DMS79 (cell line): ENCODE measurements around the gene CRHR2.
A peak's percentile ranks its signal among the peaks of the same experiment; 100 is the strongest.

Experiments used
- DNase-seq: peaks from one replicate; lab custom pipeline; 2025; lab: John Stamatoyannopoulos, UW

Gene CRHR2

DNA sequence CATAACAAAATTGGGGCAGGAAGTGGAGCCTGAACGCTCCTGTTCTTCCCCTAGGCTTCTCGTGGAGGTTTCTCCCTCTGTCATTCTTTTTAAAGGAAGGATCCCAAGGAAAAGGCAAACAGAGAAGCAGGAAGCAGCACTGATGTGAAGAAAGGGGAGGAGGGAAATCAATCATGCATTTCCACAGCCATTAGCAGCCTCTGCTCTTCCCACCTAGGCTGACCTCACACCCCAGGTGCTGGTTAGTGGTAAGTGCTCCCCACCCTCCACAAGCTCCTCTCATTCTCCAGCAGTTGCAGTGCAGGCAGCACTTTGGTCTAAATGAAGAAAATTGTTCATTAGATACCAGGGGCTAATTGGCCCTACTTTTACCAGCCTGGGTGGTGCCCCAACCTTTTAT lies 2.6 kb downstream of the CRHR2 start:
- DNase-seq, result no peak

DNA sequence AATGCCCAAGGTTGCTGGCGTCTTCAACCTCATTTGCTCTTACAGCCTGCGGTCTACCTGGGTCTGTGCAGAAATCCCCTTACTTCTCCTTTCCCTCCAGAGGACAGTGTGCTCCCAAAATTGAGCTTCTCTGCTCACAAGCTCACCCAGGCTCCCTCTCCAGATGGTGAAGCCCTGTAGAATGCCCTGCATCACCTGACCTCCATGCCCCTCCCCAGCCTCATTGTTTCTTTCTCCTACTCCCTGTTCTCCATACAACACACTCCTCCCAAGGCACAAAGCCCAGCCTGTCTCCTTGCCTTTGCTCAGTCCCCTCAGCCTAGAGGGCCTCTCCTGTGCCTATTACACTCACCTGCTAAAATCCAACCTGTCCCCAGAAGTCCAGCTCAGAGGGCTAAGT lies 3.5 kb downstream of the CRHR2 start:
- DNase-seq, result no peak

DNA sequence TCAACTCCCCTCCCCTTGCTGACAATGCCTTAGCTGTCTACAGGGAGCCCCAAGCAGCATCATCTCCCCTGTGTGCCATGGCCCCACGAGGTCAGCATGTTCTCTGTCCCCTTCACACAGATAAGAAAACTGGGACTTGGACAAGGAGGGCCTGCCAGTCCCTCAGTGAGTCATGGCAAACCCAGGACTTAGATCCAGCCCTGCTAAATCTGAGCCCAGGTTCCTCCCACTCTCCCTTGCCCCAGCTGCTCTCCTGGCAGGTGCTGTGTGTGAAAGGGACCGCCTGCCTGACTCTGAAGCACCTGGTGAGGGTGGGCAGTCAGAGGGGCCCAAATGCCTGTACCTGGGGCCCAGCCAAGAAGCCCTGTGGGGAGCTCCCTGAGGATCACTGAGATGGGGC lies 7.4 kb downstream of the CRHR2 start:
- DNase-seq, result no peak

DNA sequence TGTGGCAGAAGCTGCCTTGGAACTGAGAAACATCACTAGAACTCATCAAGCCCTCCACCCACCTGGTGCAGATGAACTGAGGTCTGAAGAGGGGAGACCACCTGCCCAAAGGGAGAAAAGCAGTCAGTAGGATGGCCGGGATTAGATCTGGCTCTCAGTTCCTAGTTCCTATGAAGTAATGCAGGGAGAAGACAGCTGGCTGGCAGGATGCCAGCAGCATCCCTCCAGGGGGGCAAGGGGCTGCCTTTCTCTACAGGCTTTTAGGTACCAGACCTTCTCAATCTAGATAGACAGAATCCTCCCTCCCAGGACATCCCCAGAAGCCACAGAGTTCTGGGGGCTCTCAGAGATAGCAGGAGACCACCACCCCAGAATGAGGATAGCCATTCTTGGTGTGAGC lies 7.8 kb downstream of the CRHR2 start:
- DNase-seq, result no peak

DNA sequence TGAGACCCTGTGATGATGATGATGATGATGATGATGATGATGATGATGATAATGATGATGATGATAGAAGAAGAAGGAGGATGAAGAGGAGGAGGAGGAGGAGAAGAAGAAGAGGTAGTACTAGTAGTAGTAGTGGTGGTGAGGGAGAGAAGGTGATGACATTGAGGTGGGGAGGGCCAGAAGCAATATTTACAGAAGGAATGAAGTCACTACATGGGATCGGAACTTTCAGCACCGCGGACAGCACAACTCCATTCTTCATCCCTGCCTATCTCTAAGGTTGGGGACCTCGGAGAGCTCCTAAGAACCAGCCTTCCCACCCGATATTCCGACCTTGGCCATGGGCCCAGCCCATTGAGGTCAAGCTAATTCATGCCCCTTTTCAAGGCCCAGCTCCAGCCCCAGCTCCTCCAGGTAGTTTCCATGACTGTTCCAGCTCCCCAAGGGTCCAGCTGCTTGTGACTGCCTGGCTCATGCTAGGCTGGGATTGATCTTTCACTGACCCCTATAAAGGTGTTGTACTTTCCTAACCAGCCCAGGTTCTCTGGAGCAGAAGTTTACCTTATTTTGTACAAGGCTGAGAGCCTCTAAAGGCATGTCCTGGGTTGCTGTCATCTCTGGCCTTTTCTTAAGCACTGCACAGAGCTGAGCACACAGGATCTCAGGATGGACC lies 10.3 kb downstream of the CRHR2 start:
- no peak for DNase-seq

DNA sequence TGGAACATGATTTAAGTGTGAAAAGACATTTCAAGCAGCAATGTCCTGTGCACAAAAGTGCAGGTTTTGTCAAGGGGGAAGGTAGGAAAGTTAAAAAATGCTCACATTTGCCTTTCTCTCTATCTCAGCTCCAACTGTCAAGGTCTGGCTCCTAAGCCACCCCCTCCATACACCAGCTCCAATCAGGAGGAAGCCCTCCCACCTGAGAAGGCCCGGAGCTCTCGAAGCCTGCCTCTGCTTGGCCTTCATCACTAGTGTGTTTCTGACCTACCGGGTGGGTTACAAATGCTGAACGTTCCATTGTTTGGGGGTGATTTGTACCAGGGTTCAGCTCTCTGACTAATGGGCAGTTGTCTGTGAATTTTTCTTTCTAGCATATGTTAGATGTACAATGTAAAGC lies 14.2 kb downstream of the CRHR2 start:
- no peak for DNase-seq

DNA sequence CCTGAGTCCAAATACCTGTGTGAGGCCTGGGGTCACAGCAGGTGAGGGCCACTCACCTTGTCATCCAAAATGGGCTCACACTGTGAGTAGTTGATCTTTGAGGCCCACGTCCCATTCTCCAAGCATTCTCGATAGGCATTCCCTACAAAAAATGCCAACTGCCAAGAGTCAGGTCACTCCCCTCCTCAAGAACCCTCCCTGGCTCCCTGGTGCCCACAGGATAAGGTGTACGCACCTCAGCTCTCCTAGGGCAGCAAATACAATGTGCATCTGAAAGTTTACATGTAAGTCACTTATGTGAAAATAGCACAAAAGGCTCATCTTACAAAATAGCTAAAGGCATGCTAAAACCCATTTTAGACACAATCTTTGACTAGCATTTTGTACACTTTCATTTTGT lies 15.1 kb downstream of the CRHR2 start:
- no peak for DNase-seq

DNA sequence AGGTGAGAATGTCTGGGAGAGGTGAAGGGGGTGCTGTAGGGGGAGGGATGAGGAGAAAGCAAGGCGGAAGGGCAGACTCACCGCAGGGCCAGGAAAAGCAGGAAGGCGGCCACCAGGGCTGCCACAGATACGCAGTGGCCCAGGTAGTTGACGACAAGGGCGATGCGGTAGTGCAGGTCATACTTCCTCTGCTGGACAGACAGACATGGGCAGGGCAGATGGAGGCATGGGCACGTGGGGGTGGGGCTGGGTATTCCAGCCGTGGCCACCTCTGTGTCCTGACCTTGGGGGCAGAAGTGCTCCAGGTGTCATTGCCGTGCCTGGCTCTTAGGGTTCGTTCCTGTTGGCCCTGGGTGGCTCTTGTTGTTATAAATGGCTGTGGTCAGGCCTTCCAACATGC lies 16.8 kb downstream of the CRHR2 start:
- DNase-seq, result no peak

DNA sequence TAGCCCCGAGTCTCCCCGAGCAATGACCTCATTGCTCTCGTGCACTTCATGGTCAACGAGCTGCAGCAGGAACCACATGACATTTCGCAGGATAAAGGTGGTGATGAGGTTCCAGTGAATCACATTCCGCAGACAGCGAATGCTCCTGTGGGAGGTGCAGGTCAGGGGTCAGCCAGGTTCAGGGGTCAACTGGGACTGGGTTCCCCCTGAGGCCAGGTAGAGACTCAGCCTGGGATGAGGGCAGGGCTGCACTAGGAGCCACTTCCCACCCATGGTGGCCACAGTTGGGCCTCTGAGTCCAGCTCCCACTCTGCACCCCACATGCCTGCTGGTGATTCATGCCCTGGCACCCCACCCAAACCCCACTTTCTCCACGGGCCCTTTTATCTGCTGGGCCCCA lies 17.2 kb downstream of the CRHR2 start:
- no peak for DNase-seq

DNA sequence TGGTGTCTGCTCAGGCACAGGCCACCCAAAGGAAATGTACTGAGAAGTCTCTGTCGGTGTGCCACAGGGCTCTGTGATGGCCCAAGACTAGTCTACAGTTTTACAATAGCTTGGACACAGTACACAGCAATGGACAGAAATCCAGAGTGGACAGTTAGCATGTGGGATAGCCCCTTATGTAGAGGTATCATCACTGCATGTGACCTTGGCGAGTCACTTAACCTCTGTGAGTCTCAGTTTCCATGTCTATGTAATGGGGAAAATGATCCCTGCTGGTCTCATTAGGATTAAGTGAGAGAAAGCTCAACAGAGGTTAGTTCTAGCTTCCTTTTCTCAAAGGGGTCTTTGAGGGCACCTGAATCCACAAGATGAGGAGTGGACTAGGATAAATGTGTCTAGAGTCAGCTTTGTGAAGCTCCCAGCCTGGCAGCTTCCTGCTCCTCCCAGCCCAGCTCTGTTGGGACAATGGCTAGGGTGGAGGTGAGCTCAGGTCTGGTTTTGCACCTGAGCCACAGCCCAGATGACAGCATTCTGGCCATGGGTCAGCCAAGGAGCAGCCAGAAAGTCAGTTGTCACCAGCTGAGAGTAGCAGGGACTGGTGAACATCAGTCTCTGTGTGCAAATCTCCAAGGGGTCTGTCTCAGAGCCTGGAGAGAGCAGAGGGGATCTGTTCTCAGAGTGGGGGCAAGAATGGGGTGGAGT lies 17.9 kb downstream of the CRHR2 start:
- no peak for DNase-seq

DNA sequence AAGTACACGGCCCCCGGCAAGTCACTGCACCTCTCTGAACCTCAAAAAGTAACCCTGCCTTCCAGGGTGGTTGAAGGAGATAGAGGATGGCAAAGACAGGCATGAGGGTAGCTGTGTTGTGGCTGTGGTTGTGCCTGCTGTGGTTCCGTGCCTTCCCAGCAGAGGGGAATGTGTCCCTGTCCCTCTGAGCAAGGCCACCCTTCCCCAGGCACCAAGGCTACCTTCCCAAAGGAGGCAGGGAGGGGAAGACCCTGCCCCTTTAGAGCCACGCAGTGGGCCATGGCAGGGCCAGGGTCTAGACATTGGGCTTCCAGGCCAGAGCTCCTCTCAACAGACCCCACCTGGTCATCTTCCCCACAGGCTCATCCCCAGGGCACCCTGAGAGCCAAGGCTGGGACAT lies 18.8 kb downstream of the CRHR2 start:
- no peak for DNase-seq

DNA sequence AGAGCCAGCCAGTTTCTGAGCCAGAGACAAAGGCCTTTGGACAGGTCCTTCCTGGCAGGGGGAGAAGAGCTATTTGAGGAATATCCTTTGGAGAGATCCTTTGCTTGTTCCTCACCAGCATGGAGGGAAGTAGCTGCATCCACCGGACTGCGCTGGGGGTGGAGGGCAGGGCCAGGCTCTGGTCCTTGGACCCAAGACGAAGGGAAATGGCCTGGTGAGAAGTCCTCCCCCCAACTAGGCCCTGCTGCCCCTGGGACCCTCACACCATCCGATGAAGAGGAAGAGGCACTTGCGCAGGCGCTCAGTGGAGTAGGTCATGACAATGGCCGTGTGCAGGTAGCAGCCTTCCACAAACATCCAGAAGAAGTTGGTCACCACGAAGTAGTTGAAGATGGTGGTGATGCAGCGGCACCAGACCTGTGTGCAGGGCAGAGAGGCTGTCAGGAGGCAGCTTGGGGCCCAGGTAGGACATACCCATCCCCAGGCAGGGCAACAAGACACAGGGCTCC lies 19.8 kb downstream of the CRHR2 start:
- DNase-seq, result no peak

DNA sequence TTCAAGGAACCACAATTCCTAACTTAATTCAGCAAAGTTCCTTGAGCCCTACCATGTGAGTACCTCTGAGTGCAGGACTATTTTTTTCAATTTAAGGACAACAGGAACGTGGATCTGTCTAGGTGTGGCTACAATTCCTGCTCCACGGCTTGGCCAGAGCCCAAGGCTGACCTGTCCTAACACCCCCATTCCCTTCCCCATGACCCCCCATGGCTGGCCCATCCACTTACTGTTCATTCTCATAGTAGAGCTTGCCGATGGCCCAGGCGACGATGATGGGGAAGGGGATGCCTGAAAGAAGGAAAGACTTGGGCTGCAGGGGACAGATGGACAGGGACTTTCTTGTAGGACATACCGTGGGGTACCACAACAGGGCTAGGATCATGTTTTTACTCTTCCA lies 20.3 kb downstream of the CRHR2 start:
- DNase-seq, result no peak

DNA sequence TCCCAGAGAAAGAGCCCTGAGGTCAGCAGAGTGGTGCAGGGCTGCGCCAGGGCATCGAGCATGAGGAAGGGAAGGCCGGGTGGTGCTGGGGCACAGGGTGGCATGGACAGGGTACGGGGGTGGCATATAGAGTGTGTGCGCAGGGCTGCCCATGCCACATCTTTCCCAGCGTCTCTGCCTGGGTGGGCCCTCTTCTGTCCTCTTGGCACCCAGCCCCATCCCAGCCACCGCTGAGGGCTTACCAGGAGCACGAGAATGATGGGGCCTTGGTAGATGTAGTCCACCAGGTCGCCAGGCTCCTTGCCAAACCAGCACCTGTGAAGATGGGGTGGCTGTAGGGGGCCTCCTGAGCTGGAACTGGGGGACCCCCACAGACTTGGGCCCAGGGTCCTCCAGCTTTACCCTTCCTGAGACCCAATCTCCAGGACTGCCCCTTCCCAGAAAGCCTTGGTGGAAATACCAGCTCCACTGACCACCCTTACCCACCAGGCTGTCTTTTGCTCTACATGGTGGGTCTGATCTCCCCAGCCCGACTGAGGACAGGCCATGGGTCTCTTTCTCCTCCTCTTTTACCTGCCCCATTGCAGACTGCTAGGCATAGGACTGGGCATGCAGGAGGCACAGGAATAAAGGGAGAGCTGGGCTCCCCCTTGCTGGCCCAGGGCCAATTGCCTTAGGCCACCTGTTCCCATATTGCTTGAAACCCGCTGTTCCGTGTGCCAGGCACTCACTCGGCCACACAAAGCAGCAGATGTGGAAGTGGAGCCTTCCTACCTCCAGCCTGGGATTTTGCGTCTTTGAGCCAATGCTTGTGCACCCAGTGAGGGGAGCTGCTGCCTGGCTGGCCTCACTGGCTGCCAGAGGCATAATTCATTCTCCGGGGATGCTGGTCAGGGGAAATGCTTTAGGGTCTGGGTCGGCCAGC lies 21.7 kb downstream of the CRHR2 start:
- peak; percentile 76 for DNase-seq

DNA sequence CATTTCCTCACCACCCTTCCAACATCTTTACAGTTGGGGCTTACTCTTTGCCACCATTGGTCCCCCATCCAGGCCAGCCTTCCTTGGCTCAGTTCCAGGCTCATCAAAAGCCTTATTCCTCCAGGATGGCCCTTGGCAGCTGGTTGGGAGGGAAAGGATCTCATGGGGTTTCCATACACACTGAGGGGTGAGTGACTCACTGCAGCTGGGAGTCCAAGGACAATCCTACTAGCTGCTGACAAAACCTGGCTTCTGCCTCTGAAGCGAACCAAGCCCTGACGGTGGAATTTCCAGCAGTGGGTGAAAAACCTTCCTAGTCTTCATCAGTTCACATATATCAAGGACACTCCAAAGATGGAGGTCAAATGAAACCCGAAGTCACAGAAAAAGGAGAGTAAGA lies 22.9 kb downstream of the CRHR2 start:
- DNase-seq, result no peak

DNA sequence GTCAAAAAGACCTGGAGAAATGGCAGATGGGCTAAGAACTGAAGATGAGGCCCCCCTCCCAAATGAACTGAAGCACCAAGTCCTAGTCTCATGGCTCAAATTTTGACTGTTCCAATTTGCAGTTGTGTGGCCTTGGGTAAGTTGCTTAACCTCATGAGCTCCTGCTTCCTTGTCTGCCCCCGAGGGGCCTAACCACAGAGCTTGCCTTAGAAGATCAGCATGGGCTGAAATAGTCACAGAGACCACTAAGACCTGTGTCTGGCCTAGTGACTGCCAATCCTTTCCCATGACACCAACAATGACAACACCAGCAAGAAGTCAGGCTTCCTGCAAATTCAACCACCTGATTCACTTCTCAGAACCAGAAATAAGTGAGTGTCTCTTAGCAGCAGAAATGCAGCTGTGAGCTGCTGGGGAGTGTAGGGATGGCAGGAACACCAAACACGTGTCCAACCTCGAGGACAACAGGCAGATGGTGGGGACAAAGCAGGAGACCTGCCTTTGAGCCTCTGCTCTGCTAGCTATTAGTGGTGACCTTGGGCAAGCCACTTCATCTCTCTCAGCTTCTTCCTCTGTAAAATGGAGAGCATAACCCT lies 23.7 kb downstream of the CRHR2 start:
- DNase-seq, result no peak

DNA sequence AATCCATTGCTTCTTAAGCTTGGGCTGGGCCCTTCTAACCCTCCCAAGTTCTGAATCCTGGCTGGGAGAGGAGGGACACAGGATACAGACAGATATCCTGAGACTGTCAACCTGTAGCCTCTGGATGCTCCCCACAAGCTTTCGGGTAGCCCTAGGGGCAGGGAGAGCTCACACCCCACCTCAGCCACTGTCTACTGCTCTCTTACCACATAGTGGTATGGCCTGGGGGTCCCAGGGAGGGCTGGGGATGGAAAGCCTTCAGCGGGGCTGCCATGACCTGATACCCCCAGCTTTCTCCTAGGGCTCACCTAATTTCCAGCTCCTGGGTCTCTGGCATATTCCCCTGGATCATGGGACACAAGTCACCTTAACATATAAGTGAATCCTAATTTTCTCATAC lies 25.1 kb downstream of the CRHR2 start:
- DNase-seq, result no peak

DNA sequence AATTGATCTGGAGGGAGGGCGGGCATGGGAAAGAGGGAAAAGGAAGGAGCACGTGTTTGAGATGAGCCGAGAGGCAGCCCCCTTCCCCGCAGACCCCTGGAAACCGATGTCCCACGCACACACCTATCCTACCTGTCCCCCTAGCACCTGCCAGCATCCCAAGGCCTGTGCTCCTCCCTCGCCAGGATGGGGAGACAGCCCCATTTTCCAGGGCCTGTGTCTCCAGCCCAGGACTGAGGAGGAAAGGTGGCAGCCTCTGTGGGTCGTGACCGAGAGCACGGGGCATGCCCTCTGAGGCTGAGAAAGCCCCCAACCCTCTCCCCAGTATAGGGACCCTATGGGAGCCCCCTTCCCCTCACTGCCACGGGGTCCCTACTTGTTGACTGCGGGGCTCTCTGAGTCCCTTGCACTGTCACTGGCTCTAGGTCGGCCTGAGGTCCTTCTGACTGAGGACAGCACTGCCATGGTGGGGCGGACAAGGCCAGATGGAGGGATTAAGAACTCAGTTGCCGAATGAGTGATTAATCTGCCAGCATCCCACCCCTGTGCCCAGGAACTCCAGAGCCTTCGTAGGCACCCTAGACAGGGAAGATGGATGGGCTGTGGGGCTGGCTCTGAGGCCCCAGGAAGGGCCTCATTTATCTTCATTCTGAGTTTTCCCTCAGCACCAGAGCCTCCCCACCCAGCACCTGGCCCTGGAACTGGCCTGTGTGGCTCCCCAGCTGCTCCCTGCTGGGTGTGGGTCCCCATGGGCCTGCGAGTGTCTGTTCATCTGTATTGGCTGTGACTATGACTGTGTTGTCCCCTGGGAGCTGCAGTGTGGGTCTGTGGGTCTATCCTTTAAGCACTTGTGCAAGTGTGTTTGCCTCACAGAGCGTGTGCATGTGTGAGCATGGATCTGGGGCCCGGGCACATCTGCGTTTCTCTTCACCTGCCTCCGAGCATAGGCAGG lies 26.0 kb downstream of the CRHR2 start:
- DNase-seq, result no peak

DNA sequence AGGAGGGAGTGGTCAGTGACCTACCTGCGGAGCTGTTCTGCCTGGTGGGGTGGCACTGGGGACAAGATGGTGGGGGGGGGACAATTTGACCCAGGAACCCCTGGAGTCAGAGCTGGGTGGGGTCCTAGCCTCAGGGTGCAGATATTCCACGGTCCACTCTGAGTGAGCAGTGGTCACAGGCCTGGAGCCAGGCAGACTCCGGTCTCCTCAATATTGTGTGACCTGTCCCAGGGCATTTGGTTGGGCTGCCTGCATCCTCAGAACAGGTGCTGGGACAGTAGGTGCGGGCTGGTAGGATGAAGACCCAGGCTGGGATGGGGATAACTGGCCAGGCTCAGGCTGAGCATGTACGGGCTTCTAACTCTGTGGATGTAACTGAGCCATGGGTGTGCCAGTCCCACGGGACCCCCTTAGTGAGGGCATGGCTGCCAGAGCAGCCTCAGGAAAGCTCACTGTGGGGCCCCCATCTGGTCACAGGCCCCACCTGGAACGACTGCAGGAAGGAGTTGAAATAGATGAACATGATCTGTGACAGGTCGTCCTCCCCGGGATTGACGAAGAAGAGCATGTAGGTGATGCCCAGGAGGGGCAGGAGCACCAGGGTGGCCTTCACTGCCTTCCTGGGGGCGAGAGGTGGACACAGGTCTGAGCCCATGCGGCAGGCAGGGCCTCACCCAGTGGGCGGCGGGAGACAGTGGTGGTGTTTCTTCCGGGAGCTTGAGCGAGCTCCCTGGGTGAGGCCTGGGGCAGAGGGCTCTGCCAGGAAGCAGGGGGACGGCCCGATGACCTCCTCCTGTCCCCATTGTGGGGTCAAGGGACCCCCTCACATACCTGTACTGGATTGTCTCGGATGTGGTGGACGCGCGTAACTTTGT lies 26.9 kb downstream of the CRHR2 start:
- DNase-seq, result no peak
